Peyer's patch (tissue), 4 donors: ENCODE measurements around the gene AUP1.

Source experiments
- POLR2A ChIP-seq, 2 donors: fragments of 450-650 bp; IDR thresholded peaks; one replicate each; pipeline ENCODE4 v1.5.1; 2017; ENCODE audit warnings: antibody characterized with exemption in 2 of 2, mild to moderate bottlenecking in 2 of 2, moderate library complexity in 2 of 2
- TF ChIP-seq, protein P1 (sequence below), 6 experiments: fragments of 450-650 bp in 4 of 6; fragments of 200-600 bp in 2 of 6; sonication (generic) in 1 of 6; IDR thresholded peaks; one replicate each; pipeline ENCODE4 v1.5.1; 2017 to 2019; ENCODE audit warnings: antibody characterized with exemption in 6 of 6, mild to moderate bottlenecking in 3 of 6, moderate library complexity in 1 of 6

- no peak for TF ChIP-seq POLR2A (IDR thresholded peaks at IDR 0.05)
- TF ChIP-seq, protein P1, sequence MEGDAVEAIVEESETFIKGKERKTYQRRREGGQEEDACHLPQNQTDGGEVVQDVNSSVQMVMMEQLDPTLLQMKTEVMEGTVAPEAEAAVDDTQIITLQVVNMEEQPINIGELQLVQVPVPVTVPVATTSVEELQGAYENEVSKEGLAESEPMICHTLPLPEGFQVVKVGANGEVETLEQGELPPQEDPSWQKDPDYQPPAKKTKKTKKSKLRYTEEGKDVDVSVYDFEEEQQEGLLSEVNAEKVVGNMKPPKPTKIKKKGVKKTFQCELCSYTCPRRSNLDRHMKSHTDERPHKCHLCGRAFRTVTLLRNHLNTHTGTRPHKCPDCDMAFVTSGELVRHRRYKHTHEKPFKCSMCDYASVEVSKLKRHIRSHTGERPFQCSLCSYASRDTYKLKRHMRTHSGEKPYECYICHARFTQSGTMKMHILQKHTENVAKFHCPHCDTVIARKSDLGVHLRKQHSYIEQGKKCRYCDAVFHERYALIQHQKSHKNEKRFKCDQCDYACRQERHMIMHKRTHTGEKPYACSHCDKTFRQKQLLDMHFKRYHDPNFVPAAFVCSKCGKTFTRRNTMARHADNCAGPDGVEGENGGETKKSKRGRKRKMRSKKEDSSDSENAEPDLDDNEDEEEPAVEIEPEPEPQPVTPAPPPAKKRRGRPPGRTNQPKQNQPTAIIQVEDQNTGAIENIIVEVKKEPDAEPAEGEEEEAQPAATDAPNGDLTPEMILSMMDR (IDR thresholded peaks at IDR 0.05): no peak
Observed at GRCh38 chr2:74497777-74498499, 31.6 kb downstream of the AUP1 start.
